SU-DHL-6 (cell line): Measurements from ENCODE around the gene JHY.

Source experiments
- H2AFZ ChIP-seq: fragments of 200-600 bp; sonication (generic); 2 replicates; pipeline ENCODE4 v1.6.1; 2014; ENCODE audit warnings: low read depth, mild to moderate bottlenecking, moderate library complexity, mixed read lengths, antibody characterized with exemption, low read length; ENCODE audit not compliant: severe bottlenecking
- H3F3A ChIP-seq: fragments of 200-600 bp; shearing (Covaris generic); 2 replicates; pipeline ENCODE4 v1.6.0; 2016; ENCODE audit warnings: antibody characterized with exemption, mild to moderate bottlenecking; ENCODE audit not compliant: insufficient read depth
- H3K27ac ChIP-seq: fragments of 200-600 bp; sonication (generic); 2 replicates; pipeline ENCODE4 v1.5.1; 2016; ENCODE audit warnings: low read depth, mild to moderate bottlenecking, low read length, moderate library complexity, mixed read lengths
- H3K27me3 ChIP-seq: fragments of 200-600 bp; sonication (generic), shearing (Covaris generic); 2 replicates; pipeline ENCODE4 v1.6.0; 2014; ENCODE audit warnings: mild to moderate bottlenecking, low read length
- H3K36me3 ChIP-seq: fragments of 200-600 bp; sonication (generic); 2 replicates; pipeline ENCODE4 v1.6.1; 2014; ENCODE audit warnings: mild to moderate bottlenecking, low read length, mixed read lengths
- H3K4me2 ChIP-seq: fragments of 300-600, 200-600 bp; shearing (Covaris generic), sonication (generic); 2 replicates; pipeline ENCODE4 v1.6.0; 2014; ENCODE audit warnings: low read length, low read depth, mild to moderate bottlenecking; ENCODE audit not compliant: poor library complexity, severe bottlenecking
- H3K4me3 ChIP-seq: fragments of 200-600 bp; sonication (generic); 2 replicates; pipeline ENCODE4 v1.5.1; 2014; ENCODE audit warnings: antibody characterized with exemption, low read length, mild to moderate bottlenecking, mixed read lengths; ENCODE audit not compliant: insufficient read depth, poor library complexity, severe bottlenecking
- H3K79me2 ChIP-seq: fragments of 200-600 bp; sonication (generic); 2 replicates; pipeline ENCODE4 v1.6.1; 2014; ENCODE audit warnings: mild to moderate bottlenecking, low read length, moderate library complexity; ENCODE audit not compliant: insufficient read depth
- H3K9ac ChIP-seq: fragments of 200-600 bp; sonication (generic); 2 replicates; pipeline ENCODE4 v1.7.0; 2014; ENCODE audit warnings: mild to moderate bottlenecking, low read length
- H3K9me2 ChIP-seq: fragments of 200-600 bp; sonication (generic); replicated peaks from 2 replicates; pipeline ENCODE4 v1.6.1; 2014; ENCODE audit warnings: low read length; ENCODE audit not compliant: insufficient read depth
- H3K9me3 ChIP-seq: fragments of 200-600 bp; sonication (generic); 2 replicates; pipeline ENCODE4 v1.6.1; 2014; ENCODE audit warnings: low read length, mixed read lengths; ENCODE audit not compliant: insufficient read depth
- H4K20me1 ChIP-seq: fragments of 200-600 bp; sonication (generic); 2 replicates; pipeline ENCODE4 v1.6.1; 2014; ENCODE audit warnings: low read depth, mild to moderate bottlenecking, antibody characterized with exemption, low read length, moderate library complexity, mixed read lengths
- CTCF ChIP-seq: fragments of 200-600 bp; sonication (generic); IDR thresholded peaks from one replicate; pipeline ENCODE4 v1.5.1; 2017; ENCODE audit warnings: antibody characterized with exemption, mild to moderate bottlenecking, low read length, moderate library complexity; ENCODE audit not compliant: insufficient read depth, poor library complexity, severe bottlenecking
- EZH2phosphoT487 ChIP-seq: fragments of 200-600 bp; sonication (generic), shearing (Covaris generic); conservative IDR thresholded peaks from 2 replicates; pipeline ENCODE4 v1.6.1; 2018; ENCODE audit warnings: mild to moderate bottlenecking, antibody characterized with exemption, low read length, moderate library complexity, mixed read lengths

Gene JHY

GRCh38 chr11:122981388-122982264 lies 99.1 kb downstream of the JHY start, which contains the start of gene BSX:
BSX (minus strand) TSS chr11:122981834; CDS start chr11:122981671, 163 bp downstream.
- Histone ChIP-seq H3K27me3 (no peaks in the 10 kb centered on the region), H3K79me2 (no peaks in the 10 kb centered on the region), H3K9me3 (no peaks in the 10 kb centered on the region), H3K27ac (no peak within 1 kb of the TSS), H3F3A (no peaks in the 10 kb centered on the region), H3K4me2 (no peak within 1 kb of the TSS), H3K4me3 (no peak within 1 kb of the TSS), H3K9me2 (no peaks in the 10 kb centered on the region), H2AFZ (no peak within 1 kb of the TSS), H3K36me3 (no peaks in the 10 kb centered on the region), H4K20me1 (no peaks in the 10 kb centered on the region), H3K9ac (no peak within 1 kb of the TSS)
- TF ChIP-seq EZH2phosphoT487 (no peak), CTCF (no peak)

DNA sequence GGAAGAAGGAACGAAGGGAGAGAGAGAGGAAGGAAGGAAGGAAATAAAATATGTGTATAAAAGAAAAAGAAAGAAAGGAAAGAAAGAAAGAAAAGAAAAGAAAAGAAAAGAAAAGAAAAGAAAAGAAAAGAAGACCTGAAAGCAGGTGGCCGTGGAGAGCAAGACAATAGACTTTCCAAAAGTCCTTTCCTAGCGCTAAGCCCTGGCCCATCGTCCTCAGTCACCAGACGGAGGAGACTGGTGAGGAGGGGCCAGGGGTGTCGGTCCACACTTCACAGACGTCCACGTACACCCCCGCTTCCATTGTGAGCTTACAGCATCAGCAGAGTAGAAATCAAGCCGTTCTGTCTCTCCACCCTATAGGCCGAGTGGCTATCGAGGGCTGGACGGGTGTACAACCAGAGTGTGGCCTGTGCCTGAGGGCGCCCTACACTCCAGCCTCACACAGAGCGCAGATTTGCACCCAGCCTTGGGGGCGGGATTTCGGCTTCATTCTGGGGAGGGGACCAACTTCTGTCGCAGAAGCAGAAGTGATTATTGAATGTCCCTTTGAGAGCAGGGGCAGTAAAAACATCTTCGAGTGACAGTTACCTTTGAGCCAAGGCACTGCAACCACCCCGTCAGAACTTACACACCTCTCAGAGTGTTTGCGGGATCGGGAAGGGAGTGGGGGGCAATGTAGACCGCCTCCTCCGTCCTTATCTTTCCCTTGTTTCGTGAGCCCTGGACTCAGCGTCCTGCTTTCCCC lies 101.1 kb downstream of the JHY start:
- H3K79me2 ChIP-seq = no peaks in the 10 kb centered on the region
- no peaks in the 10 kb centered on the region for H3K9me2 ChIP-seq
- no peak overlapping the region for H3K4me3 ChIP-seq
- TF ChIP-seq EZH2phosphoT487 (no peak), CTCF (no peak)
- no peaks in the 10 kb centered on the region for H3K36me3 ChIP-seq
- no peaks in the 10 kb centered on the region for H4K20me1 ChIP-seq
- no peak overlapping the region for H3K4me2 ChIP-seq
- H3K27me3 ChIP-seq = no peaks in the 10 kb centered on the region
- no peak overlapping the region for H2AFZ ChIP-seq
- H3K27ac ChIP-seq = no peak overlapping the region
- H3F3A ChIP-seq = no peaks in the 10 kb centered on the region
- no peak overlapping the region for H3K9ac ChIP-seq
- no peaks in the 10 kb centered on the region for H3K9me3 ChIP-seq

- Histone ChIP-seq H2AFZ (no peak overlapping the region), H3F3A (no peaks in the 10 kb centered on the region), H3K27me3 (no peaks in the 10 kb centered on the region), H3K9me3 (no peaks in the 10 kb centered on the region), H3K36me3 (no peaks in the 10 kb centered on the region), H3K4me3 (no peak overlapping the region), H3K9ac (no peak overlapping the region), H3K79me2 (no peaks in the 10 kb centered on the region), H4K20me1 (no peaks in the 10 kb centered on the region), H3K27ac (no peak overlapping the region), H3K4me2 (no peak overlapping the region), H3K9me2 (no peaks in the 10 kb centered on the region)
- TF ChIP-seq CTCF = no peak
- TF ChIP-seq EZH2phosphoT487 = no peak
Observed at GRCh38 chr11:122984186-122985011, 101.8 kb downstream of the JHY start.
